ENCODE measurements around the gene ARL16. TPM values are rescaled to one million over a fixed set of nuclear protein-coding genes. Genes with fewer than 3 reads are reported as not detected.

ARL16 gene
- total RNA-seq, 1 experiment from 2014 or later = 46.7 TPM

DNA sequence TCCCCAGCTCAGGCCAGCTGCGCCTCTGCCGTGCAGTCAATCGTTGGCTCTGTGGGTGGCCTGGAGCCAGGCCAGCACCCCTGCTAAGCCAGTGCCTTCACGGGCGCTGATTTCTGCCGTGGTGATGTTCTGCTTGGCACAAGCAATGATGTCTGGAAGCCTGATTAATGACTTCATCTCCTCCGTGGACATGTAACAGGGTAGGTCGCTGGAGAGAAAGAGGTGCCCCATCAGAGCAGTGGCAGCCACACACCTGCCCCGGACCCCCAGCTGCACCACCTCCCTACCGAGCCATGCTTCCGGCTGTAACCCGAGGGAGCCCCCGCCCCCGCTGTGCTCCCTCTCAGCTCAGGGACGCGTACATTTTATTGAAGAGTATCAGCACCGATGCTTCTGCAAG, 1.9 kb downstream of the ARL16 start (continued):
- TF ChIP-seq, protein P1, sequence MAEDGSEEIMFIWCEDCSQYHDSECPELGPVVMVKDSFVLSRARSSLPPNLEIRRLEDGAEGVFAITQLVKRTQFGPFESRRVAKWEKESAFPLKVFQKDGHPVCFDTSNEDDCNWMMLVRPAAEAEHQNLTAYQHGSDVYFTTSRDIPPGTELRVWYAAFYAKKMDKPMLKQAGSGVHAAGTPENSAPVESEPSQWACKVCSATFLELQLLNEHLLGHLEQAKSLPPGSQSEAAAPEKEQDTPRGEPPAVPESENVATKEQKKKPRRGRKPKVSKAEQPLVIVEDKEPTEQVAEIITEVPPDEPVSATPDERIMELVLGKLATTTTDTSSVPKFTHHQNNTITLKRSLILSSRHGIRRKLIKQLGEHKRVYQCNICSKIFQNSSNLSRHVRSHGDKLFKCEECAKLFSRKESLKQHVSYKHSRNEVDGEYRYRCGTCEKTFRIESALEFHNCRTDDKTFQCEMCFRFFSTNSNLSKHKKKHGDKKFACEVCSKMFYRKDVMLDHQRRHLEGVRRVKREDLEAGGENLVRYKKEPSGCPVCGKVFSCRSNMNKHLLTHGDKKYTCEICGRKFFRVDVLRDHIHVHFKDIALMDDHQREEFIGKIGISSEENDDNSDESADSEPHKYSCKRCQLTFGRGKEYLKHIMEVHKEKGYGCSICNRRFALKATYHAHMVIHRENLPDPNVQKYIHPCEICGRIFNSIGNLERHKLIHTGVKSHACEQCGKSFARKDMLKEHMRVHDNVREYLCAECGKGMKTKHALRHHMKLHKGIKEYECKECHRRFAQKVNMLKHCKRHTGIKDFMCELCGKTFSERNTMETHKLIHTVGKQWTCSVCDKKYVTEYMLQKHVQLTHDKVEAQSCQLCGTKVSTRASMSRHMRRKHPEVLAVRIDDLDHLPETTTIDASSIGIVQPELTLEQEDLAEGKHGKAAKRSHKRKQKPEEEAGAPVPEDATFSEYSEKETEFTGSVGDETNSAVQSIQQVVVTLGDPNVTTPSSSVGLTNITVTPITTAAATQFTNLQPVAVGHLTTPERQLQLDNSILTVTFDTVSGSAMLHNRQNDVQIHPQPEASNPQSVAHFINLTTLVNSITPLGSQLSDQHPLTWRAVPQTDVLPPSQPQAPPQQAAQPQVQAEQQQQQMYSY (CRISPR knock-in tag; IDR thresholded peaks at IDR 0.05) = no peak
- TF ChIP-seq, protein P2, sequence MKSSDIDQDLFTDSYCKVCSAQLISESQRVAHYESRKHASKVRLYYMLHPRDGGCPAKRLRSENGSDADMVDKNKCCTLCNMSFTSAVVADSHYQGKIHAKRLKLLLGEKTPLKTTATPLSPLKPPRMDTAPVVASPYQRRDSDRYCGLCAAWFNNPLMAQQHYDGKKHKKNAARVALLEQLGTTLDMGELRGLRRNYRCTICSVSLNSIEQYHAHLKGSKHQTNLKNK (CRISPR knock-in tag; IDR thresholded peaks at IDR 0.05) = no peak

DNA sequence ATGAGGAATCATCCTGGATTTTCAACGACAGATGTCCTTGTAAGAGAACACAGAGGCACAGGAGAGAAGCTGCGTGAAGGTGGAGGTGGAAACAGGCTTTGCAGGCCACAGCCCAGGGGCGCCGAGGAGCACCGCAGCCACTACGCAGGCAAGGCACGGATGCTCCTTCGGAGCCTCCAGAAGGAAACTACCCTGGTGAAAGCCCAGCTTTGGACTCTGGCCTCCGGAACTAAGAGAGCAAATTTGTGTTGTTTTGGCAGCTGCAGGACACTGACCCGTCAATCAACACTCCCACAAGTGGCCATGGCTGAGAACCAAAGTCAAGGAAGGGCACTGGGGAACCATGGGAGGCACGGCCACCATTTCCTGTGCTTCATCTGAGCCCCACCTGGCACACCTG, 3.4 kb downstream of the ARL16 start:
- ATAC-seq = no peak
- ChIA-PET CTCF (interaction anchor here (0.8 kb wide), 1 partner anchor 22 kb away, joined by 3 read pairs; the partner anchor contains the start of gene MRPL12), POLR2A (interaction anchor here (1.4 kb wide), 1 partner anchor 23 kb away, joined by 3 read pairs; the partner anchor contains the start of gene MRPL12)
- peaks cover 5% of the 10 kb centered on the region for H3K36me3 Mint-ChIP-seq
- H3K4me3 Mint-ChIP-seq = no peak overlapping the region
- no peaks in the 10 kb centered on the region; the same call in 1 of the 2 replicates for H3K27me3 Mint-ChIP-seq (ENCODE audit: low read depth)
- peaks cover 12% of the 10 kb centered on the region for H3K4me1 Mint-ChIP-seq
- no peaks in the 10 kb centered on the region for H3K9me3 Mint-ChIP-seq
- H3K27ac Mint-ChIP-seq = no peak overlapping the region; the same call in 1 of the 2 replicates
- DNase-seq (ENCODE audit: low spot score) = no peak
- TF ChIP-seq ZBTB21 (CRISPR knock-in tag; IDR thresholded peaks at IDR 0.05; ENCODE audit: borderline replicate concordance) (no peak), TEAD1 (CRISPR knock-in tag; IDR thresholded peaks at IDR 0.05) (no peak), JUN (CRISPR knock-in tag; IDR thresholded peaks at IDR 0.05) (no peak), MYBL2 (CRISPR knock-in tag; IDR thresholded peaks at IDR 0.05) (no peak), ZNF416 (CRISPR knock-in tag; IDR thresholded peaks at IDR 0.05) (no peak), NR3C1 (CRISPR knock-in tag; conservative IDR thresholded peaks at IDR 0.05; ENCODE audit: low read depth) (no peak), GABPB1 (CRISPR knock-in tag; IDR thresholded peaks at IDR 0.05) (no peak), CBFB (CRISPR knock-in tag; IDR thresholded peaks at IDR 0.05; ENCODE audit: low read depth) (no peak), NR1H2 (CRISPR knock-in tag; IDR thresholded peaks at IDR 0.05) (no peak)
- TF ChIP-seq, protein P3, sequence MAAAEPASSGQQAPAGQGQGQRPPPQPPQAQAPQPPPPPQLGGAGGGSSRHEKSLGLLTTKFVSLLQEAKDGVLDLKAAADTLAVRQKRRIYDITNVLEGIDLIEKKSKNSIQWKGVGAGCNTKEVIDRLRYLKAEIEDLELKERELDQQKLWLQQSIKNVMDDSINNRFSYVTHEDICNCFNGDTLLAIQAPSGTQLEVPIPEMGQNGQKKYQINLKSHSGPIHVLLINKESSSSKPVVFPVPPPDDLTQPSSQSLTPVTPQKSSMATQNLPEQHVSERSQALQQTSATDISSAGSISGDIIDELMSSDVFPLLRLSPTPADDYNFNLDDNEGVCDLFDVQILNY (CRISPR knock-in tag; IDR thresholded peaks at IDR 0.05) = no peak
- TF ChIP-seq, protein P4, sequence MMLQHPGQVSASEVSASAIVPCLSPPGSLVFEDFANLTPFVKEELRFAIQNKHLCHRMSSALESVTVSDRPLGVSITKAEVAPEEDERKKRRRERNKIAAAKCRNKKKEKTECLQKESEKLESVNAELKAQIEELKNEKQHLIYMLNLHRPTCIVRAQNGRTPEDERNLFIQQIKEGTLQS (CRISPR knock-in tag; conservative IDR thresholded peaks at IDR 0.05) = no peak
- TF ChIP-seq, protein P5, sequence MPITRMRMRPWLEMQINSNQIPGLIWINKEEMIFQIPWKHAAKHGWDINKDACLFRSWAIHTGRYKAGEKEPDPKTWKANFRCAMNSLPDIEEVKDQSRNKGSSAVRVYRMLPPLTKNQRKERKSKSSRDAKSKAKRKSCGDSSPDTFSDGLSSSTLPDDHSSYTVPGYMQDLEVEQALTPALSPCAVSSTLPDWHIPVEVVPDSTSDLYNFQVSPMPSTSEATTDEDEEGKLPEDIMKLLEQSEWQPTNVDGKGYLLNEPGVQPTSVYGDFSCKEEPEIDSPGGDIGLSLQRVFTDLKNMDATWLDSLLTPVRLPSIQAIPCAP (CRISPR knock-in tag; IDR thresholded peaks at IDR 0.05) = no peak

DNA sequence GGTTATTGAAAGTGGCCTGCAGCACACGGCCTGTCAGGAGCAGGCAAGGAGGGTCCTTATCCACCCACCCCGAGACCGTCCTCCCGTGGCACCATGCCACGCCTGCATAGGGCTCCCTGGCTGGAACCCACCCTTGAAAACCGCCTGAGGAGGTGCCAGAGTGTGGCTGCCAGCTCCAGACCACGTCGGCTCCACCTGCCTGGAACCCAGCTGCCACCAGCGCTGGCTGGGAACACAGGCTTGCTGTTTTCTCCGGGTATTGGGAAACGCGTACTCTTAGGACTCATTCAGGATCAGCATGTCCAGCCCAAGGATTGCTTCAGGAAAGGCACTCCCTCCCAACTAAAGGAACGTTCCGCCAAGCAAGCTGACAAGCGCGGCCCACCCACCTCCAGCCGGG, 6.7 kb downstream of the ARL16 start:
- H3K4me3 Mint-ChIP-seq = no peak overlapping the region
- H3K27ac Mint-ChIP-seq = no peak overlapping the region
- peaks cover 28% of the 10 kb centered on the region for H3K36me3 Mint-ChIP-seq
- CTCF ChIA-PET = interaction anchor here (1.2 to 1.6 kb wide), 3 partner anchors 10 to 26 kb away, joined by 5 to 6 read pairs (median 5); partner anchors contain the start of genes CCDC137, MRPL12 and OXLD1
- ATAC-seq = no peak
- H3K27me3 Mint-ChIP-seq (ENCODE audit: low read depth) = no peaks in the 10 kb centered on the region
- no peaks in the 10 kb centered on the region for H3K9me3 Mint-ChIP-seq
- POLR2A ChIA-PET = no interaction called here
- H3K4me1 Mint-ChIP-seq = no peaks in the 10 kb centered on the region
- no peak for DNase-seq (ENCODE audit: low spot score)
- TF ChIP-seq, protein P5 (CRISPR knock-in tag; IDR thresholded peaks at IDR 0.05) = no peak
- no peak for TF ChIP-seq SMAD4 (CRISPR knock-in tag; IDR thresholded peaks at IDR 0.05)
- no peak for TF ChIP-seq GRHL2 (CRISPR knock-in tag; IDR thresholded peaks at IDR 0.05; ENCODE audit: insufficient replicate concordance, severe bottlenecking)
- TF ChIP-seq, protein P6, sequence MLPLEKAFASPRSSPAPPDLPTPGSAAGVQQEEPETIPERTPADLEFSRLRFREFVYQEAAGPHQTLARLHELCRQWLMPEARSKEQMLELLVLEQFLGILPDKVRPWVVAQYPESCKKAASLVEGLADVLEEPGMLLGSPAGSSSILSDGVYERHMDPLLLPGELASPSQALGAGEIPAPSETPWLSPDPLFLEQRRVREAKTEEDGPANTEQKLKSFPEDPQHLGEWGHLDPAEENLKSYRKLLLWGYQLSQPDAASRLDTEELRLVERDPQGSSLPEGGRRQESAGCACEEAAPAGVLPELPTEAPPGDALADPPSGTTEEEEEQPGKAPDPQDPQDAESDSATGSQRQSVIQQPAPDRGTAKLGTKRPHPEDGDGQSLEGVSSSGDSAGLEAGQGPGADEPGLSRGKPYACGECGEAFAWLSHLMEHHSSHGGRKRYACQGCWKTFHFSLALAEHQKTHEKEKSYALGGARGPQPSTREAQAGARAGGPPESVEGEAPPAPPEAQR (CRISPR knock-in tag; IDR thresholded peaks at IDR 0.05) = no peak
- TF ChIP-seq, protein P7, sequence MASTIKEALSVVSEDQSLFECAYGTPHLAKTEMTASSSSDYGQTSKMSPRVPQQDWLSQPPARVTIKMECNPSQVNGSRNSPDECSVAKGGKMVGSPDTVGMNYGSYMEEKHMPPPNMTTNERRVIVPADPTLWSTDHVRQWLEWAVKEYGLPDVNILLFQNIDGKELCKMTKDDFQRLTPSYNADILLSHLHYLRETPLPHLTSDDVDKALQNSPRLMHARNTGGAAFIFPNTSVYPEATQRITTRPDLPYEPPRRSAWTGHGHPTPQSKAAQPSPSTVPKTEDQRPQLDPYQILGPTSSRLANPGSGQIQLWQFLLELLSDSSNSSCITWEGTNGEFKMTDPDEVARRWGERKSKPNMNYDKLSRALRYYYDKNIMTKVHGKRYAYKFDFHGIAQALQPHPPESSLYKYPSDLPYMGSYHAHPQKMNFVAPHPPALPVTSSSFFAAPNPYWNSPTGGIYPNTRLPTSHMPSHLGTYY (CRISPR knock-in tag; IDR thresholded peaks at IDR 0.05) = no peak
- TF ChIP-seq NFYB (CRISPR knock-in tag; conservative IDR thresholded peaks at IDR 0.05; ENCODE audit: low read depth) = no peak
- TF ChIP-seq, protein P3 (CRISPR knock-in tag; IDR thresholded peaks at IDR 0.05) = no peak
- TF ChIP-seq JUN (CRISPR knock-in tag; IDR thresholded peaks at IDR 0.05) = no peak
- no peak for TF ChIP-seq CBFB (CRISPR knock-in tag; IDR thresholded peaks at IDR 0.05; ENCODE audit: low read depth)
- TF ChIP-seq, protein P8, sequence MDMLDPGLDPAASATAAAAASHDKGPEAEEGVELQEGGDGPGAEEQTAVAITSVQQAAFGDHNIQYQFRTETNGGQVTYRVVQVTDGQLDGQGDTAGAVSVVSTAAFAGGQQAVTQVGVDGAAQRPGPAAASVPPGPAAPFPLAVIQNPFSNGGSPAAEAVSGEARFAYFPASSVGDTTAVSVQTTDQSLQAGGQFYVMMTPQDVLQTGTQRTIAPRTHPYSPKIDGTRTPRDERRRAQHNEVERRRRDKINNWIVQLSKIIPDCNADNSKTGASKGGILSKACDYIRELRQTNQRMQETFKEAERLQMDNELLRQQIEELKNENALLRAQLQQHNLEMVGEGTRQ (CRISPR knock-in tag; IDR thresholded peaks at IDR 0.05) = no peak
- no peak for TF ChIP-seq MXD4 (CRISPR knock-in tag; IDR thresholded peaks at IDR 0.05; ENCODE audit: borderline replicate concordance)
